Gastrocnemius medialis (tissue), 4 donors: ENCODE results near the gene CDKAL1.

ENCODE experiments used
- POLR2A ChIP-seq, 2 donors: fragments of 450-650 bp; IDR thresholded peaks; one replicate each; pipeline ENCODE4 v1.6.1; 2017; ENCODE audit warnings: antibody characterized with exemption in 2 of 2, mild to moderate bottlenecking in 2 of 2, moderate library complexity in 2 of 2
- TF ChIP-seq, protein P1 (sequence below), 5 experiments: fragments of 450-650 bp in 3 of 5; fragments of 200-600 bp in 2 of 5; sonication (generic) in 2 of 5; IDR thresholded peaks in 4 of 5; conservative IDR thresholded peaks in 1 of 5; 1 replicate in 4 of 5; 2 replicates in 1 of 5; pipeline ENCODE4 v1.5.1; 2016 to 2019; ENCODE audit warnings: antibody characterized with exemption in 5 of 5, mild to moderate bottlenecking in 3 of 5, moderate library complexity in 3 of 5

DNA sequence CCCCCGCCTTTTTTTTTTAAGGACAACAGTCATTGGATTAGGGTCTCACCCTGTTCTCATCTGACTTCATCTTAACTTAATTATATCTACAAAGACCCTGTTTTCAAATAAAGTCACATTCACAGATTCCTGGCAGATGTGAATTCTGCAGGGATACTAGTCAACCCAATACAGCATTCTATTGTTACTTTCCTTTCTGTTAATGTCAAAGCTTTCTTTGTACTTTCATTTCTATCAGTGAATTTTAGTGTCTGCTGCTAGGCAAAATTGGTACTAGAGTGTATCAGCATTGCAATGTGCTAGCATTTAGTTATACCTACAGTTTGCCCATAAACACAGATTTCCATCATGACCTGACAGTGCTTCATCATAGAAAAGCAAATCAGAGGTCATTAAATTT lies 281.9 kb downstream of the CDKAL1 start:
- TF ChIP-seq POLR2A (IDR thresholded peaks at IDR 0.05) = no peak
- TF ChIP-seq, protein P1, sequence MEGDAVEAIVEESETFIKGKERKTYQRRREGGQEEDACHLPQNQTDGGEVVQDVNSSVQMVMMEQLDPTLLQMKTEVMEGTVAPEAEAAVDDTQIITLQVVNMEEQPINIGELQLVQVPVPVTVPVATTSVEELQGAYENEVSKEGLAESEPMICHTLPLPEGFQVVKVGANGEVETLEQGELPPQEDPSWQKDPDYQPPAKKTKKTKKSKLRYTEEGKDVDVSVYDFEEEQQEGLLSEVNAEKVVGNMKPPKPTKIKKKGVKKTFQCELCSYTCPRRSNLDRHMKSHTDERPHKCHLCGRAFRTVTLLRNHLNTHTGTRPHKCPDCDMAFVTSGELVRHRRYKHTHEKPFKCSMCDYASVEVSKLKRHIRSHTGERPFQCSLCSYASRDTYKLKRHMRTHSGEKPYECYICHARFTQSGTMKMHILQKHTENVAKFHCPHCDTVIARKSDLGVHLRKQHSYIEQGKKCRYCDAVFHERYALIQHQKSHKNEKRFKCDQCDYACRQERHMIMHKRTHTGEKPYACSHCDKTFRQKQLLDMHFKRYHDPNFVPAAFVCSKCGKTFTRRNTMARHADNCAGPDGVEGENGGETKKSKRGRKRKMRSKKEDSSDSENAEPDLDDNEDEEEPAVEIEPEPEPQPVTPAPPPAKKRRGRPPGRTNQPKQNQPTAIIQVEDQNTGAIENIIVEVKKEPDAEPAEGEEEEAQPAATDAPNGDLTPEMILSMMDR (IDR thresholded peaks at IDR 0.05 in 4 of 5, conservative IDR thresholded peaks at IDR 0.05 in 1 of 5) = no peak
